Activated T-cell treated with anti-CD3 and anti-CD28 coated beads for 48 hours (primary cell): ENCODE data around the gene MARK3.
A peak's percentile ranks its signal among the peaks of the same experiment; 100 is the strongest.

Experiments
- DNase-seq: peaks from one replicate; pipeline ENCODE4 v3.0.0-alpha.2; 2020; ENCODE audit warnings: low read depth

Gene MARK3

DNA sequence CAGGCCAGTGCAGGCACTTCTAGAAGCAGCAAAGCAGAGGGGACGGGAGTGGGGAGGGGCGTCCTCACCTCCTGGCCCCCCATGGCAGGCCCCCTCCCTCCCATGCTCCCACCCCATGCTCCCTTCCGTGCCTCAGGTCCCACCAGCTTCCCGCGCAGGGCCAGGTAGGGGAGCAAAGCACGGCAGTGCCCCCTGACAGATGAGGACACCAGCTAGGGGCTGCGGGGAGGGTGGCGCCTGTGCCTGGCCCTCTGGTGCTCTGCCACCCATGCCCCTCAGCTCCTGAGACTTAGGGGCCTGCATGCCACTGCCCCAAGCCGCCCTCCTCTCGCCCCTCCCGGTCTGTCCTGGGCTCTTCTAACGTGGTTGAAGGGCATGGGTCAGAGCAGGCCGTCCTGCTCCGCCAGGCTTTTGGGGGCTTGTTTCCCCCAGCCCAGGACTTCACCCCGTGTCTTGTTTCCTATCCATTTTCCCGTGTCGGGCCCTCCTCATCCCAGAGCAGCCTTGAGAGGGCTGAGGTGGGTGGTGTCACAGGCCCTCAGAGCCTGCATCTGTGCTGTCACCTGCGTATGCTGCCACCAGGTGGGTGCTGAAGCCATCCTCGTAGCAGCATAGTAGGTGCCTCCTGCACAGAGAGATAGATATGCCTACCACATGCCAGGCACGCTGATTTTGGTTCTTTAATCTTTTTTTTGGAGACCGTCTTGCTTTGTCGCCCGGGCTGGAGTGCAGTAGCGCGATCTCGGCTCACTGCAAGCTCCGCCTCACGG, 154.0 kb downstream of the MARK3 start:
- DNase-seq: no peak

DNA sequence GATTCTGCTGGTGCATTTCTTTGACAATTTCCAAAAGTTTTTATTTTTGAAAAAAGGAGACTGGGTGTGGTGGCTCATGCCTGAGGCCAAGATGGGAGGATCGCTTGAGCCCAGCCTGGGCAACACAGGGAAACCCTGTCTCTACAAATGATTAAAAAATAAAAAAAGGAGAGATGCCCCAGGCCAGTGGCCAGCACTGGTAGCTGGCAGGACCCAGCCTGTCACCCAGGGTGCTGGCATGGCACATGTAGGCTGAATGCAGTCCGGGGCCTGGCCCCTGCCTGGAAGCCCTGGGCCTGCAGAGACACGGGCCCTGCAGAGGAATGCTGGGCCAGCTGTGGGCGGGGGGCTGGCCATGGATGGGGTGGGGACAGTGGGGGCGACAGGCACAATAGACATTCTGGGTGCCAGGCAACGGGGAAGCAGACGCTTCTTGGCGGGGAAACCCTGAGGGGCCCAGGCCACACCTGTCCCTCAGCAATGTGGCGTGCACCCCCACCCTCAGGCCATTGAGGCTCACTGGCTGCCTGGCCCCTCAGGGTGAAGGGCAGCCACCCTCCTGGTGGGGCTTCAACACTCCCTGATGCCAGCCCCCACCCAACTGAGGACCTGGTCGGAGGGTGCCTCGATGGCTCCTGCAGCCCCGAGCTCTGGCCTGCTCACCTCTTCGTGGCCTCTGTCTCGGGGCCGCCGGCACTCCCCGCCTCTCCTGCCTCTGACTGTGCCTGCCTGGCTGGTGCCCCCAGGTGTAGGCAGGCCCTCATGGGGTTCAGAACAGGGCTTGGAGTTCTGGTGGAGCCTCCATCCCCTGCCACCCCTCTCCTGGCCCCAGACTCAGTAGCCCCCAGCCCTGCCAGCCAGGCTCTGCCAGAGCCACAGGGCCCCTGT, 155.8 kb downstream of the MARK3 start:
- no peak for DNase-seq

GRCh38 chr14:103541709-103542604, 156.7 kb downstream of the MARK3 start:
- DNase-seq: no peak

- no peak for DNase-seq
These were observed 157.4 kb downstream of the MARK3 start for GRCh38 chr14:103542605-103543088.

GRCh38 chr14:103543140-103543539, 157.9 kb downstream of the MARK3 start:
- no peak for DNase-seq

GRCh38 chr14:103543721-103544387, 158.6 kb downstream of the MARK3 start:
- no peak for DNase-seq

GRCh38 chr14:103544388-103545218, 159.4 kb downstream of the MARK3 start:
- DNase-seq: no peak

DNA sequence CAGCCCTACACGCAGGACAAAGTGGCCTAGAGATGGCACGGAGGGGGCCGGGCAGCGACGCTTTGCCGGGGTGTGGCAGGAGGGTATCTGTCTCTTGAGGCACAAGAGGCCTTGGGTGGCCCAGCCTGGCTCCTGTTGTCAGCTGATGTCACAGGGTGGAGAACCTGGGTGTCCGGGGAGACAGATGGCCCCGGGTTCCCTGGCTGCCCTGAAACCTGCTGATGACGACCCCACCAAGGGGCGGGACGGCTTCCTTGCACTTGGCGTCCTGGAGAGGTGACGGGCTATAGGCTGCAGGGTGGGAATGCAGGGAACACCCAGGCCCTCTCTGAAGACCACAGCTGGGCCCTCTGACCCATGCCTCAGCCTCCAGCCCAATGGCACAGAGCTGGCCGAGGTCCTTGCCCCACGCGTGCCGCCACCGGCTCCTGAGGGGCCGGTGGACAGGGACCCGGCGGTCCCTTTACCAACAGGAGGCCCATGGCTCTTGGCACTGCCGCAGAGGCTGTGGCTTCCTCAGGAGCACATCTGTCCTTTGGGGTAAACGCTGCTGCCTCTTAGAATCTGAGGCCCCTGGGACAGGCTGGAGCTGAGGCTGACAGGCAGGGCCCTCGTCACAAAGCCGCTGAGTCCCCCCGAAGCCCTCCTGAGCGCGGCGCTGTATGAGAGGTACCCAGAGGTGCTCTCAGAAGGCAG, 160.2 kb downstream of the MARK3 start:
- DNase-seq: no peak

DNA sequence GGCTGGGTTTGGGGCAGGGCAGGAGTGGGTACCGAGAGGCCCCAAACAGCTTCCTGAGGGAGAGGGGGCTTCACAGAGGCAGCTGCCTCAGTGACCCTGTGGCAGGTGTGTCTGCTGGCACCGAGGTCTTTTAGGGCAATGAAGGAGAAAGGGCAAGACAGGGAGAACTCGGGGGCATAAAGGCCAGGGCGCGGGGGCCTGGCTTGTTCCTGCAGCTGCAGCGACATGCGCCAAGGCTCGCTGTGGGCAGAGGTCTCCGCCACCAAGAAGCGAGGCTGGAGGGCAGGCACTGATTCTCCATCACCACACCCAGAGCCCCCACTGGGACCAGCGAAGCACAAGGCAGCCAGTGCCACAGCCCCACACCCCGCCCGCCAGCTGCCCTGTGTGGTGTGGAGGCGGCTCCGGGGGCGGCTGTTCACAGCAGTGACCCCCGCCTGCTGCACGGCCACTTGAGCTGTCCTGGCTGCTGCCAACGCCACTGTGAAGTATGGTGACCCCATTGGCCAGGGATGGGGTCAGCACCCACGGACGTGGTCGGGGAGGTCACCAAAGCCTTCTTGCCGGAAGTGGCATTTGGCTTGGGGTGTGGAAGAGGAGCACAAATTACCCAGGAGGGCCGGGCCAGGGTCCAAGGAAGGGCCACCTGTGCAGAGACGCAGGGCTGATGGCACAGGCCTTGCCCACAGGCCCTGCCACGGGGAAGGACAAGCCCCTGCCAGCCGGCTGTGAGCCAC, 160.9 kb downstream of the MARK3 start:
- DNase-seq: no peak

GRCh38 chr14:103546652-103547454, 161.6 kb downstream of the MARK3 start:
- DNase-seq: peak; percentile 73

DNA sequence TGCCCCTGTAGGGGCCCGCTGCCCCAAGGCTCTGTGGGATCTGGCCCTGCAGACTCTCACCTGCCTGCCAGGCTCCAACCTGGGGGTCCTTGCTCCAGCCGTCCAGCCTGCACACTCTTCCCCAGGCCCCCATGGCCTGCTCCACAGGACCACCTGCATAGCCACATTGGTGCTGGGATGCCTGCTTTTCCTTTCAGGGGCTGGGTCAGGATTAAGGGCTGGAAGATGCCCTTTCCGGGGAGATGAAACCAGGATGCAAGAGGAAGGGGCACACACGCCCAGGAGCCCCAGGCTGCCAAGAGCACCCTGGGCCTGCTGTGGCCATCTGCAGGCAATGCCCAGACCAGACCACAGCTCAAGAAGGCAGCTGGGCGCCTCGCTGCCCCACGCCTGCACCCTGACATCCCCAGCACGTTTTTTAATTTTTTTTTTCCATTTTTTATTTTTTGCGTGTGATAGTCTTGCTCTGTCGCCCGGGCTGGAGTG, 162.3 kb downstream of the MARK3 start:
- DNase-seq: no peak

DNA sequence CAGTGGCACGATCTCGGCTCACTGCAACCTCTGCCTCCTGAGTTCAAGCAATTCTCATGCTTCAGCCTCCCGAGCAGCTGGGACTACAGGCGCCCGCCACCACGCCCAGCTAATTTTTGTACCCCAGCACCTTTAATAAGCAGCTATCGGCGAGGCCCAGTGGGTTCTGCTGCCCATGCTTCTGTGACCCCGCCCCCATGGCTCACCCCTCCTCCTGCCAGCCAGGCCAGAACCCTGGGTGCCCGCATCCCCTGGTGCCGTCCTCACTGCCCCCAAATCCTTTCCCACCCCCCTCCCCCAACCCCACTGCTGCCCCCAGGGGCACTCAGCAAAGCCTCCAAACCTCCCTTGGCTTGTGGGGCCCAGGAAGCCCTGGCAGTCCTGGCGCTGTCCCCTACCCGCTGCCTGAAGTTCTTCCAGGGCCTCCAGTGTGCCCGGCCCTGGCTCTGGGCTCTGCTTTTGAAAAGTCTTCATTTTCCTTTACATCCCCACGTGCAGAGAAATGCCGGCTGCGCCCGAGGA, 162.8 kb downstream of the MARK3 start:
- no peak for DNase-seq

DNA sequence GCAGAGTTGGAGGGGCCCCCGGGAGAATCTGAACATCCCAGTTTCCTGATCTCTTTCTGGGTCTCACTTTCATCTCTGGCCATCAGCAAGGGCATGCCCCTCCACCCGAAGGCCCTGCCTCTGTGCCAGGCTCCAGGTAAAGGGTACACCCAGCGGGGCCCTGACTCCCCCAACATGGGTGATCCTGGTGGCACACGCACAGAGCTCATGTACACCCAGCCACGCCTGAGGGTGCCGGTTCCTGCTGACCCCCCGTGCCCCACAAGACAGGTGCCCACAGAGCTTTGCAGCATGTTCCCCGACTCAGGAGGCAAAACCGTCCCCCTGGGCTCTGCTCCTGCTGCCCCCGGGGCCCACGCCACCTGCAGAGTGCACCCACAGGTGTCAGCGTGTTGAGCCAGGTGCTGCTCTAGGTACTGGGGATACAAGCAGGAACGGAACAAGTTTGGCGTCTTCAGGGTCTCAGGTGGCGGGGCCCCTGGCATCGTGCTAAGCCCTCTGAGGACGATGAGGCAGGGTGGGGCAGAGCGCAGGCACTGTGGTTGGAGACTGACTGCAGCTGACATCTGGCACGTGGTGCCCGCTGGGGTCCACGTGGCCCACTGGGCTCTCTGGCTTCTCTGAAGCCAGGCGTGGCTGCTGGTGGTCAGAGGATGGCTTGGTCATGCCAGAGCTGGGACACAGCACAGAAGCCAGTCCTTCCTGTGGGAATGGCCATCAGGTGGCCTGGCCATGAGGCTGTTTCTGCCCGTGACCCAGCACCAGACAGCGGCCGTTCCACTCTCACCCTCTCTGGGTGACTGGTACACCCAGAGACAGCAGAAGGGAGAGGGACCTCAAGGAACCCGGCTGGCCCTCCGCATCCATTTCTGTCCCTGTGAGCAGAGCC, 163.5 kb downstream of the MARK3 start:
- no peak for DNase-seq

- DNase-seq: no peak
These were observed 164.4 kb downstream of the MARK3 start for GRCh38 chr14:103549361-103550311.

GRCh38 chr14:103550451-103551337, 165.5 kb downstream of the MARK3 start:
- no peak for DNase-seq
